Transverse colon (tissue), 4 donors: ENCODE measurements around the gene FCHSD1. TPM values are rescaled to one million over a fixed set of nuclear protein-coding genes. Genes with fewer than 3 reads are reported as not detected.

Experiments
- DNase-seq: peaks from one replicate; pipeline ENCODE4 v3.0.0-alpha.2; 2019
- H3K27ac ChIP-seq, 4 donors: fragments of 200-600 bp; sonication (generic); 2 replicates each; pipeline ENCODE4 v1.5.1; 2016 to 2018; ENCODE audit warnings: inconsistent platforms in 4 of 4
- H3K27me3 ChIP-seq: fragments of 200-600 bp; sonication (generic); 2 replicates; pipeline ENCODE4 v1.5.1; 2017; ENCODE audit warnings: inconsistent platforms
- H3K36me3 ChIP-seq, 4 donors: fragments of 200-600 bp; sonication (generic); 2 replicates each; pipeline ENCODE4 v1.5.1; 2017 to 2019; ENCODE audit warnings: inconsistent platforms in 4 of 4
- H3K4me1 ChIP-seq, 4 donors: fragments of 200-600 bp; sonication (generic); 2 replicates each; pipeline ENCODE4 v1.5.1; 2017 to 2020; ENCODE audit warnings: inconsistent platforms in 4 of 4
- H3K4me3 ChIP-seq, 4 donors: fragments of 200-600 bp; sonication (generic); 1 replicate in 1 of 4; 2 replicates in 3 of 4; pipeline versions ENCODE4 v1.5.1 to v1.6.1; 2017 to 2019; ENCODE audit warnings: inconsistent platforms in 4 of 4
- H3K9me3 ChIP-seq, 2 donors: fragments of 200-600 bp; sonication (generic); 2 replicates each; pipeline ENCODE4 v1.5.1; 2017 to 2019; ENCODE audit warnings: inconsistent platforms in 2 of 2
- EP300 ChIP-seq: sonication (generic); formaldehyde crosslinking; IDR thresholded peaks from one replicate; pipeline ENCODE4 v1.6.1; 2017; ENCODE audit warnings: antibody characterized with exemption, low read depth
- POLR2A ChIP-seq: fragments of 450-650 bp; IDR thresholded peaks from one replicate; pipeline ENCODE4 v1.6.1; 2016; ENCODE audit warnings: antibody characterized with exemption, mild to moderate bottlenecking, moderate library complexity
- POLR2AphosphoS5 ChIP-seq, 3 donors: sonication (generic); formaldehyde crosslinking; IDR thresholded peaks; one replicate each; pipeline ENCODE4 v1.6.1; 2016; ENCODE audit warnings: antibody characterized with exemption in 3 of 3
- WGBS, 2 donors: methylation state at CpG; one replicate each; pipeline ENCODE4 v1.1.5; 2018; ENCODE audit warnings: low coverage in 1 of 2; 5-methylcytosine and 5-hydroxymethylcytosine counted together
- in situ Hi-C, 4 donors: fragments of 200-750 bp; cut with MboI; loops; one replicate each; pipeline versions ENCODE4 v1.15.0 to v1.15.1; 2017; ENCODE audit warnings: low sequenced_read_pairs in 3 of 4, low pct_ligation_motif_present in 1 of 4, low pct_unique_long_range_greater_than_20kb in 1 of 4
- intact Hi-C: fragments of 100-400 bp; cut with DNase I; formaldehyde crosslinking; loops from one replicate; pipeline ENCODE4 v1.15.1; 2023; ENCODE audit warnings: low total_unique reads
- total RNA-seq, 4 donors: library from RNA; depleted of rRNA; stranded (reverse); fragments of >200 nt; gene quantifications; one replicate each; pipeline ENCODE4 v1.1.0, GENCODE V29; 2016
- TF ChIP-seq, protein P1 (sequence below), 5 experiments: fragments of 200-600 bp in 3 of 5; fragments of 450-650 bp in 2 of 5; sonication (generic) in 3 of 5; IDR thresholded peaks; 1 replicate in 2 of 5; 2 replicates in 3 of 5; pipeline ENCODE4 v1.5.1; 2016 to 2017; ENCODE audit warnings: antibody characterized with exemption in 5 of 5, inconsistent platforms in 3 of 5, mild to moderate bottlenecking in 2 of 5, moderate library complexity in 1 of 5

The FCHSD1 gene
- total RNA-seq, 4 donors from 2014 or later = 26.1 to 69.9 (median 43.1) TPM

DNA sequence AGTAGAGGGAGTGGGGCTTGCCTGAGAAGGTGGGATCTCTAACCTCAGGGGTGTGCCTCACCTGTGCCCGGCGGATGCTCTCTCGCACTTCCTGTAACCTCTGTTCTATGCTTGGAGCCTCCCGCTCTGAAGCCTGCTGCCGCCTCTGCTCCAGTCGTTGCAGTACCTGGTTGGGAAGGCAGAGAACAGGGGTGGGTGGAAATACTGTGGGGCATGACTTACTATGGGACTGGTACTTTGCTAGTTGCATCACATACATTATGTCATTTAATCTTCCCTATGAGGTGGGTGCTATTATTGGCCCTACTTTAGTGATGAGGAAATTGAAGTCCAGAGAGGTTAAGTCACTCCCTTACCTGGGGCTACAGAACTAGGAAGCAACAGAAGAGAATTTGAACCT lies 5.2 kb downstream of the FCHSD1 start:
- Histone ChIP-seq H3K4me1 (peaks cover 5 to 9% (median 7%) of the 10 kb centered on the region in 4 donors), H3K27ac (no peak overlapping the region), H3K4me3 (no peak overlapping the region), H3K9me3 (no peaks in the 10 kb centered on the region), H3K36me3 (peaks cover 0 to 4% (median 0%) of the 10 kb centered on the region in 4 donors), H3K27me3 (no peaks in the 10 kb centered on the region)
- WGBS, 2 donors = 94% methylated on average over 6 of the region's 6 CpGs; no CpG with 5 or more reads in 1 of the 2 donors
- intact Hi-C loops (no loop called here), in situ Hi-C loops (no loop called here)
- TF ChIP-seq POLR2AphosphoS5 (IDR thresholded peaks at IDR 0.05) (no peak), POLR2A (no peak), EP300 (no peak)
- TF ChIP-seq, protein P1, sequence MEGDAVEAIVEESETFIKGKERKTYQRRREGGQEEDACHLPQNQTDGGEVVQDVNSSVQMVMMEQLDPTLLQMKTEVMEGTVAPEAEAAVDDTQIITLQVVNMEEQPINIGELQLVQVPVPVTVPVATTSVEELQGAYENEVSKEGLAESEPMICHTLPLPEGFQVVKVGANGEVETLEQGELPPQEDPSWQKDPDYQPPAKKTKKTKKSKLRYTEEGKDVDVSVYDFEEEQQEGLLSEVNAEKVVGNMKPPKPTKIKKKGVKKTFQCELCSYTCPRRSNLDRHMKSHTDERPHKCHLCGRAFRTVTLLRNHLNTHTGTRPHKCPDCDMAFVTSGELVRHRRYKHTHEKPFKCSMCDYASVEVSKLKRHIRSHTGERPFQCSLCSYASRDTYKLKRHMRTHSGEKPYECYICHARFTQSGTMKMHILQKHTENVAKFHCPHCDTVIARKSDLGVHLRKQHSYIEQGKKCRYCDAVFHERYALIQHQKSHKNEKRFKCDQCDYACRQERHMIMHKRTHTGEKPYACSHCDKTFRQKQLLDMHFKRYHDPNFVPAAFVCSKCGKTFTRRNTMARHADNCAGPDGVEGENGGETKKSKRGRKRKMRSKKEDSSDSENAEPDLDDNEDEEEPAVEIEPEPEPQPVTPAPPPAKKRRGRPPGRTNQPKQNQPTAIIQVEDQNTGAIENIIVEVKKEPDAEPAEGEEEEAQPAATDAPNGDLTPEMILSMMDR (IDR thresholded peaks at IDR 0.05) = no peak
- DNase-seq = no peak

DNA sequence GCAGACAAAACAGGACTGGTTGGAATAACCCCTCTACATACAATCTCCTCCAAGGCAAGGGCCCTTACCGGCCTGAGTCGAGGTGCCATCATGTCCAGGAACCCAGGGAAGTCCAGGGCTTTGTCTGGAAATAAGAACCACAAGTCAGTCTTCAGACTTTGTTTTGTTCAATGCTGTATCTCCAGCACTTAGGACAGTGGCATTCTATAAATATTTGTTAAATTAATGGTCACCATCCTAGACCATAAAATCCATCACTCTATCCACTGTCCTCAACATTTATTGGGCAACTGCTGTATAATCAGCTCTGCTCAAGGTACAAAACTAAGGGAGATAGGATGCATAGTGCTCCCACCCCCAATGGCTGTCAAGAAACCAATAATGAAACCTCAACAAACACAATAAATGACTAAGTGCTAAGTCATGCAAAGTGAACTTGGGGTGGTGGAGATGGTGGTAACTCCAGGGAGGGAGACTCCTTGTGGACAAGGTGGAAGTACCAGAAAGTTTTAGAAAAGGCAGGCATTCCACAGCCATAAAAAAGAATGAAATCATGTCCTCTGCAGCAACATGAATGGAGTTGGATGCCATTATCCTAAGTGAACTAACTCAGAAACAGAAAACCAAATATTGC lies 9.5 kb downstream of the FCHSD1 start:
- TF ChIP-seq POLR2AphosphoS5 (IDR thresholded peaks at IDR 0.05) (no peak), EP300 (no peak), POLR2A (no peak)
- TF ChIP-seq, protein P1 (IDR thresholded peaks at IDR 0.05) = no peak
- DNase-seq = no peak
- in situ Hi-C loops (no loop called here), intact Hi-C loops (no loop called here)
- no peaks in the 10 kb centered on the region for H3K9me3 ChIP-seq
- H3K4me3 ChIP-seq = no peak overlapping the region
- H3K36me3 ChIP-seq = peaks cover 0 to 4% (median 0%) of the 10 kb centered on the region in 4 donors
- no peaks in the 10 kb centered on the region for H3K27me3 ChIP-seq
- H3K27ac ChIP-seq = no peak overlapping the region
- H3K4me1 ChIP-seq = peaks cover 4 to 14% (median 11%) of the 10 kb centered on the region in 4 donors
- WGBS, 2 donors = 88% methylated on average over 2 of the region's 2 CpGs; no CpG with 5 or more reads in 1 of the 2 donors

DNA sequence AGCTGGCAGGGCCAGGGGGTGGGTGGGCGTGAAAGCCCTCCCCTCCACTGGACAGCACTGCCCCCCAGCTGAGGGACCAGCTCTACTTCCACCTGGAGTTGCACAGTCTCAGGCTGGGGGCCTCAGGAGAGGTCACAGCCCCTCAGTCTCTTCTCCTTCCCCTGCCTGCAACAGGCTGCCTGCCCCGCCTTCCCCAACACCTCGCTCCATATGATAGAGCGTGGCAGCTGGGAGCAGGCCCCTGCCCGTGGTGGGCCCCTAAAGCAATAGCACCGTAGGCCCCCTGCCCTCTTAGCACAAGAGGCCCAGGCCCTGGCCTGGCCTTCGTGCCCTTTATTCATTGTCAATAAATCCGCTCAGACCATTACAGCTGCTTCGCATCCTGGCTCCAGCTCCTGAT lies 10.5 kb downstream of the FCHSD1 start:
- Histone ChIP-seq H3K9me3 (no peaks in the 10 kb centered on the region), H3K4me3 (no peak overlapping the region), H3K4me1 (peaks cover 5 to 20% (median 15%) of the 10 kb centered on the region in 4 donors), H3K27ac (no peak overlapping the region), H3K27me3 (no peaks in the 10 kb centered on the region), H3K36me3 (peaks cover 0 to 4% (median 0%) of the 10 kb centered on the region in 4 donors)
- in situ Hi-C loops = no loop called here
- no peak for DNase-seq
- WGBS, 2 donors = 80 to 92% methylated on average over 1 to 9 of the region's 9 CpGs
- intact Hi-C loops = no loop called here
- TF ChIP-seq POLR2A = no peak
- no peak for TF ChIP-seq EP300
- no peak for TF ChIP-seq POLR2AphosphoS5 (IDR thresholded peaks at IDR 0.05)
- TF ChIP-seq, protein P1 (IDR thresholded peaks at IDR 0.05) = no peak

DNA sequence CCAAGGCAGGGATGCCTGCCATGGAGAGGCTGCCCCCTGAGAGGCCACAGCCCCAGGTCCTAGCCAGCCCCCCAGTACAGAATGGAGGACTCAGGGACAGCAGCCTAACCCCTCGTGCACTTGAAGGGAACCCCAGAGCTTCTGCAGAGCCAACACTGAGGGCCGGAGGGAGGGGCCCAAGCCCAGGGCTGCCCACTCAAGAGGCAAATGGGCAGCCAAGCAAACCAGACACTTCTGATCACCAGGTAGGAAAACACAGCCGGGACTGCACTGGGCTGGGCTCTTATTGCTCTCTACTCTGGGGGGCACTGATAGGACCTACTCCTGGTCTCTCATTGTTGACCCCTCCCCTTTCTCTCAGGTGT lies 11.2 kb downstream of the FCHSD1 start:
- WGBS, 2 donors = 88% methylated on average over 3 of the region's 3 CpGs; no CpG with 5 or more reads in 1 of the 2 donors

More for the DNA sequence above, 11.2 kb downstream of the FCHSD1 start:
- no peaks in the 10 kb centered on the region for H3K27me3 ChIP-seq
- TF ChIP-seq POLR2AphosphoS5 (IDR thresholded peaks at IDR 0.05) (no peak), POLR2A (no peak)
- TF ChIP-seq, protein P1 (IDR thresholded peaks at IDR 0.05) = no peak
- H3K36me3 ChIP-seq = peaks cover 0 to 4% (median 0%) of the 10 kb centered on the region in 4 donors
- no peak for DNase-seq
- H3K27ac ChIP-seq = no peak overlapping the region
- intact Hi-C loops (no loop called here), in situ Hi-C loops (no loop called here)
- H3K4me3 ChIP-seq = no peak overlapping the region
- peaks cover 12 to 26% (median 22%) of the 10 kb centered on the region in 4 donors for H3K4me1 ChIP-seq
- H3K9me3 ChIP-seq = no peaks in the 10 kb centered on the region
